Heart left ventricle (tissue), 13 donors: ENCODE data around the gene DIRAS2.

Source experiments
- CTCF ChIP-seq, 12 donors: fragments of 200-600 bp; sonication (generic) in 4 of 12; IDR thresholded peaks; one replicate each; pipeline versions ENCODE4 v1.5.0 to v1.8.0; 2018 to 2022; ENCODE audit warnings: antibody characterized with exemption in 12 of 12, mild to moderate bottlenecking in 5 of 12
- POLR2A ChIP-seq, 2 donors: fragments of 450-650 bp; IDR thresholded peaks; one replicate each; pipeline ENCODE4 v1.6.1; 2017; ENCODE audit warnings: antibody characterized with exemption in 2 of 2, mild to moderate bottlenecking in 2 of 2, moderate library complexity in 2 of 2
- donor health status: ischemic (EF 13 %, LVEDD 7.1; RV severe dilation, severe dysfunction).
- donor health status: DM: no; HTN: yes; CAD: no.
- donor health status: DM: no; HTN: no; CAD: no.
- donor health status: ischemic (EF 25% LVEDD 6.9; RV normal size, moderate dysfunction).
- donor health status: ischemic (EF 25% LVEDD 5.7; RV mildly dilated, moderate dysfunction).
- donor health status: ischemic (EF 35%, LVEDD 5.7; RV mildly dilated, moderate dysfunction).
- donor health status: nonischemic (EF 11% LVEDD 7.7; RV severe dilation, severe dysfunction).
- donor health status: DM: yes; HTN: yes; CAD: no.
- donor health status: PGD.
- donor health status: ischemic (EF 29% LVEDD 5.4; RV normal size, mild dysfunction).
- donor health status: nonischemic (EF 23%, LVEDD 6.1; RV moderate dilation, normal function).

DNA sequence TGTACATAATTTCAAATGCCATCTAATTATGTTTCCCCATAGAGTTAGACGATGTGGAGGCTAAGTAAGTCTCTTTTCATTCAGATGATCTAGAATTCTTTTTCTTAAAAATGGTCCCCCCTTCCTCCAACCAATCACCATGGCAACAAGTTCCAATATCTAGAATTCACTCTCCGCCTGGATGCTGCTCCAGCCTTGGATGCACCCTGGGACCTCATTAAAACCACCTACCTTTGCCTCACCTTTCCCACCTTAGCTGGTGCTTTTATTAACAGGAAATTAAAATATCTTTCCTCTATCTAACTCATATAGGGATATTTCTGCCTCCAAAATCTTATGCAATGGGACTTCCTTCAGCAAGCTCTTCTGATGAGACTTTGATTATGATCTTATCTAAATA is 49.0 kb downstream of the DIRAS2 start:
- TF ChIP-seq CTCF (IDR thresholded peaks at IDR 0.05) (no peak), POLR2A (IDR thresholded peaks at IDR 0.05) (no peak)
